Cardiac muscle cell (in vitro differentiated cells and primary cell): ENCODE results near the gene TTLL5. TPM values are rescaled to one million over a fixed set of nuclear protein-coding genes. Genes with fewer than 3 reads are reported as not detected.

Experiments
- DNase-seq, 2 donors: peaks; one replicate each; pipeline versions ENCODE4 v3.0.0 to v3.0.0-alpha.2; 2010 to 2017; ENCODE audit warnings: low read depth in 1 of 2, low spot score in 1 of 2
- H3K27ac ChIP-seq: fragments of 200-600 bp; sonication (generic); 2 replicates; pipeline ENCODE4 v1.5.1; 2016
- H3K27me3 ChIP-seq: fragments of 200-600 bp; sonication (generic); 2 replicates; pipeline ENCODE4 v1.6.0; 2016; ENCODE audit warnings: control low read depth
- H3K36me3 ChIP-seq: fragments of 200-600 bp; sonication (generic); 2 replicates; pipeline ENCODE4 v1.5.1; 2016; ENCODE audit warnings: control low read depth
- H3K4me1 ChIP-seq: fragments of 200-600 bp; sonication (generic); 2 replicates; pipeline ENCODE4 v1.8.1; 2017; ENCODE audit warnings: low read depth, mild to moderate bottlenecking, mixed run types
- H3K4me3 ChIP-seq: fragments of 200-600 bp; sonication (generic); 2 replicates; pipeline ENCODE4 v1.5.1; 2016; ENCODE audit warnings: mild to moderate bottlenecking
- H3K9me3 ChIP-seq: fragments of 200-600 bp; sonication (generic); 2 replicates; pipeline ENCODE4 v1.5.1; 2017; ENCODE audit warnings: low read depth, mild to moderate bottlenecking, control low read depth
- polyA plus RNA-seq: library from polyadenylated mRNA; unstranded; fragments of >200 nt; fragmentation: Nextera tagmentation; extraction: Ambion mirVana; gene quantifications from 2 replicates; pipeline ENCODE4 v1.2.1, GENCODE V29; 2016
- total RNA-seq: library from RNA; depleted of rRNA; stranded (reverse); fragments of >200 nt; gene quantifications from 2 replicates; pipeline ENCODE4 v1.2.3, GENCODE V29; 2016
- TF ChIP-seq, protein P1 (sequence below): IDR thresholded peaks from 2 replicates; pipeline ENCODE4 v1.5.1; 2012; ENCODE audit warnings: low read depth, mild to moderate bottlenecking, low read length

TTLL5 gene
- total and polyA plus RNA-seq, 2 experiments from 2014 or later, result 24.1 to 28.4 TPM

DNA sequence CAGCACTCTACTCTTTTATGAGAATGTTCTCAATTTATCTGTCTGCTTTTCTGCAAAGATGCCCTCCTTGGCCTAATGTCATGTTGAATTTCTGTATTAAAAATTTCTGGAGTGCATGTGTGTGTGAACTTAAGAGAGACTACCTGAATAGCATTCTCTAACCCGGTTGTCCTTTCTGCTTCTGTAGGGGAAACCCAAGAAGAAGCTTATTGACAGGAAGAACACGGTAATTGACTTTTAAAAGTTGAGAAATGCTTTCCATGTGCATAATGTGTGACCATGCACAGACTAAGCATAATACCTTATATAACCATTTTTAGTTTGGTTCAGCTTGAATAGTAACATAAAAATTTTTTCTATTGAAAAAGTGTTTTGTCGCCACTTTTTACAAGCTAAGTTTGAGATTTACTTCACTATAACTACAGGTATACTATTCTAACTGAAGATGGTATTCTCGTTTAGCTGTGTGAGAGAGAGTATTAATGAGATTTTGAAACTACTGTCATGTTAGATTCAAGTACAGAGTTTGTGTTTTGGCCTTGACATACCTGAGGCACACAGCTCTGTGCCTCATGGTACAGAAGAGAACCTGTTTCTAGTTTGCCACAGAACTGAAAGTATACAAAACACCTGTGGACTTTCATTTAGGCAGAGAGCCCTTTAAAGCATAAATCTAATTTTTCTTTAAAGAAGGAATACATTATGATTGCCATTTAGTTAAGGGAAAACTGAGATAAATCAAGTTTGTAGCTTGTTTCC, 96.8 kb downstream of the TTLL5 start:
- peaks cover 9% of the 10 kb centered on the region for H3K36me3 ChIP-seq
- H3K4me1 ChIP-seq, result no peaks in the 10 kb centered on the region
- H3K4me3 ChIP-seq, result no peak overlapping the region
- no peaks in the 10 kb centered on the region for H3K9me3 ChIP-seq
- TF ChIP-seq, protein P1, sequence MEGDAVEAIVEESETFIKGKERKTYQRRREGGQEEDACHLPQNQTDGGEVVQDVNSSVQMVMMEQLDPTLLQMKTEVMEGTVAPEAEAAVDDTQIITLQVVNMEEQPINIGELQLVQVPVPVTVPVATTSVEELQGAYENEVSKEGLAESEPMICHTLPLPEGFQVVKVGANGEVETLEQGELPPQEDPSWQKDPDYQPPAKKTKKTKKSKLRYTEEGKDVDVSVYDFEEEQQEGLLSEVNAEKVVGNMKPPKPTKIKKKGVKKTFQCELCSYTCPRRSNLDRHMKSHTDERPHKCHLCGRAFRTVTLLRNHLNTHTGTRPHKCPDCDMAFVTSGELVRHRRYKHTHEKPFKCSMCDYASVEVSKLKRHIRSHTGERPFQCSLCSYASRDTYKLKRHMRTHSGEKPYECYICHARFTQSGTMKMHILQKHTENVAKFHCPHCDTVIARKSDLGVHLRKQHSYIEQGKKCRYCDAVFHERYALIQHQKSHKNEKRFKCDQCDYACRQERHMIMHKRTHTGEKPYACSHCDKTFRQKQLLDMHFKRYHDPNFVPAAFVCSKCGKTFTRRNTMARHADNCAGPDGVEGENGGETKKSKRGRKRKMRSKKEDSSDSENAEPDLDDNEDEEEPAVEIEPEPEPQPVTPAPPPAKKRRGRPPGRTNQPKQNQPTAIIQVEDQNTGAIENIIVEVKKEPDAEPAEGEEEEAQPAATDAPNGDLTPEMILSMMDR, result no peak
- no peak for DNase-seq
- no peaks in the 10 kb centered on the region for H3K27me3 ChIP-seq
- H3K27ac ChIP-seq, result no peak overlapping the region

DNA sequence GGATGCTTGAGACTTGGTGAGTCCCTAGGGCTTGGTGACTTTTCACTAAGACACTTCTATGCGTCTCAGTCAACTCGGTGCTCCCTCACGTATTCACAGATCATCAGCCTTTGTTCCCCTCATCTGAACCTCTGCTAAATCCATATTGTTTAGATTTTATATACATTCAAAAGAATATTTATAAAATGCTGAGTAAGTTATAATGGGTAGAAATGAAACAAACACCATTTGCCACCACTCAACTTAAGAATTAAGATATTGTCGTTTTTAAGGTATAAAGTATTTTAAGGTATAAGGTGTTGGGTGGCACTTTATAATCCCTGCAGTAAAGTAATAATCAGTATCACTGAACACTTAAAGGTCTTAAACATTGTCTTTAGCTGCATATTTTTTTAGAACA, 103.0 kb downstream of the TTLL5 start:
- H3K27me3 ChIP-seq, result no peaks in the 10 kb centered on the region
- H3K4me1 ChIP-seq, result peaks cover 4% of the 10 kb centered on the region
- no peak overlapping the region for H3K4me3 ChIP-seq
- DNase-seq, result no peak
- H3K27ac ChIP-seq, result no peak overlapping the region
- TF ChIP-seq, protein P1, result no peak
- H3K9me3 ChIP-seq, result no peaks in the 10 kb centered on the region
- peaks cover 4% of the 10 kb centered on the region for H3K36me3 ChIP-seq

- H3K36me3 ChIP-seq, result peaks cover 7% of the 10 kb centered on the region
- no peak for DNase-seq
Observed at GRCh38 chr14:75769047-75769685, 108.1 kb downstream of the TTLL5 start.

DNA sequence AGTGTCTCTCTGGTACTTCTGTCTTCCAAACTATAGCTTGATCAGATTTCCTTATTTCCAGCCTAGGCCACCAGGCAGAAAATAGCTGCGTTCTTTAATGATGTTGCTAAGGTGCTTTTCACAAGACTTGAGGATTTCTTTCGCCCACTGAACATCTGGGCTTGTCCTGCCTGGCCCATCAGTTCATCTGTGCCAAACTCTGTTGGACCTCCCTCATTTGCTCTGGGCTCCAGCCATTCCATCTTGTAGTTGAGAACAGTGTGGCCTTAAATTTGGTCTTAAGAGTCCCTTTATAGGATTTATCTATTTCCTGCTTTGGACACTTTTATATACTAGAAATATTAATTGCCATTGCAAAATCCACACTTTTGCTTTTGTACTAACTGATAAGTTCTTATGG, 109.6 kb downstream of the TTLL5 start:
- Histone ChIP-seq H3K9me3 (no peaks in the 10 kb centered on the region), H3K27me3 (no peaks in the 10 kb centered on the region), H3K4me1 (no peaks in the 10 kb centered on the region), H3K36me3 (peaks cover 11% of the 10 kb centered on the region), H3K4me3 (no peak overlapping the region), H3K27ac (no peak overlapping the region)
- TF ChIP-seq, protein P1, result no peak
- no peak for DNase-seq

More at GRCh38 chr14:75769047-75769685, 108.1 kb downstream of the TTLL5 start:
- H3K27me3 ChIP-seq, result no peaks in the 10 kb centered on the region
- no peak overlapping the region for H3K4me3 ChIP-seq
- no peaks in the 10 kb centered on the region for H3K4me1 ChIP-seq
- TF ChIP-seq, protein P1, result no peak
- no peaks in the 10 kb centered on the region for H3K9me3 ChIP-seq
- H3K27ac ChIP-seq, result no peak overlapping the region

DNA sequence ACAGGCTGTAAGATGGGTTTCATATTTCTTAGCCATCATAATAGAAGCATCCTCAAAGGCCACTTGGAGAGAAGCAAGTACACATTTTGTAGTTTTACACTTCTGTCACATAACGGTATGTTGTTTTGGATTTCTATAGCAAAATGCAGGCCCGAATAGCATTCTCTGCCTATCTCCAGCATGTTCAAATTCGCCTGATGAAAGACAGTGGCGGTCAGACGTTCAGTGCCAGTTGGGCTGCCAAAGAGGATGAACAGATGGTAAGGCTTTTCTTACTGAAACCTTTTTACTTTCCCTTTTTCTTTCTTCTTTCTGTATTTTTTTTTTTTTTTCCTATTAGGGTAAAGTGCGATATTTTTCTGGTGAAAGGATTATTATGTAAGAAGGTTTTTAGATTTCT, 110.5 kb downstream of the TTLL5 start:
- no peaks in the 10 kb centered on the region for H3K27me3 ChIP-seq
- no peak overlapping the region for H3K27ac ChIP-seq
- no peaks in the 10 kb centered on the region for H3K4me1 ChIP-seq
- no peaks in the 10 kb centered on the region for H3K9me3 ChIP-seq
- TF ChIP-seq, protein P1, result no peak
- peaks cover 8% of the 10 kb centered on the region for H3K36me3 ChIP-seq
- DNase-seq, result no peak
- no peak overlapping the region for H3K4me3 ChIP-seq
